Measurements from ENCODE around the gene TMEM132A. TPM values are rescaled to one million over a fixed set of nuclear protein-coding genes. Genes with fewer than 3 reads are reported as not detected.

The TMEM132A gene
- total and polyA plus RNA-seq, 9 of the 15 experiments (the other 6 are each of a cell fraction or from before 2014, with no cell fraction given), result 0.04 to 1.1 (median 0.18) TPM; not detected in 4

DNA sequence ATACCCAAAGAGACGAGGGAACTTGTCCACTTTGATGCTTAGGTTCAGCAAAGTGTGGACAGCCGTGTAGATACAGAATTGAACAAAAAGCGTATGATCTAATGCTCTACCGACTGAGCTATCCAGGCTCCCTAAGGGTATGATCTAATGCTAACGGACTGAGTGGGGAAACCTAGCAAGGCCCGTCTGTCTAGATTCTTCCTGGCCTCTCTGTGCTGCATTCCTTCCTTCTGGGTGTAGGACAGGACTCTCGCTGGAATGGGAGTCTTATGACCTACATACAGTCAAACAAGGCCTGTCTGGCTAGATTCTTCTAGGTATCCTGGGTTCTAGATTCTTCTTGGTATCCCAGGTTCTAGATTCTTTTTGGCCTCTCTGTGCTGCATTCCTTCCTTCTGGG lies 36.1 kb downstream of the TMEM132A start:
- Histone ChIP-seq H3K27ac (ENCODE audit: extremely low read depth, low read depth, low read length) (no peak overlapping the region), H3K36me3 (ENCODE audit: control insufficient read depth, insufficient read depth, low read length) (no peaks in the 10 kb centered on the region), H3K27me3 (ENCODE audit: control insufficient read depth in 2 of 2, insufficient read depth in 2 of 2, low read length in 2 of 2) (peaks cover 24 to 42% of the 10 kb centered on the region in 2 experiments), H3K79me2 (ENCODE audit: control insufficient read depth, insufficient read depth, low read length) (no peaks in the 10 kb centered on the region), H3K9me3 (replicated peaks; ENCODE audit: control insufficient read depth, insufficient read depth, low read depth, low read length) (no peaks in the 10 kb centered on the region), H3K9ac (ENCODE audit: insufficient read depth in 1 of 2, low read depth in 2 of 2, low read length in 2 of 2) (no peak overlapping the region), H4K20me1 (replicated peaks; ENCODE audit: control insufficient read depth, insufficient read depth, low read length) (0 out of 2 replicates have a peak, but pooled peaks cover 3% of the 10 kb centered on the region), H3K9me1 (ENCODE audit: control insufficient read depth, insufficient read depth, low read length) (no peaks in the 10 kb centered on the region), H3K4me3 (no peak overlapping the region), H3K4me1 (replicated peaks in 1 of 2; ENCODE audit: control insufficient read depth in 2 of 2, insufficient read depth in 2 of 2, low read length in 2 of 2) (no peaks in the 10 kb centered on the region), H3K4me2 (ENCODE audit: insufficient read depth, low read length) (no peak overlapping the region), H2AFZ (ENCODE audit: low read depth, low read length) (no peak overlapping the region)
- ATAC-seq (no peak), DNase-seq (ENCODE audit: extremely low read depth in 1 of 4, low spot score in 3 of 4) (no peak), FAIRE-seq (no peak)
- whole genome bisulfite sequencing (ENCODE audit: insufficient coverage, low coverage, missing lambda C conversion rate), result 3% methylated on average over 7 of the region's 7 CpGs
- CTCF ChIA-PET (ENCODE audit: low intra/inter-chr PET ratio), result no interaction called here
- BruUV-seq (replicated peaks), result no TSS peak
- POLR2A ChIA-PET, result no interaction called here
- in situ Hi-C loops (cut with MboI) (no loop called here), intact Hi-C loops (cut with micrococcal nuclease) (no loop called here)
- no peak for TF ChIP-seq POU5F1 (IDR thresholded peaks at IDR 0.05; ENCODE audit: borderline replicate concordance, low read depth, low read length, partially characterized antibody)
- TF ChIP-seq ZNF324 (CRISPR knock-in tag; IDR thresholded peaks at IDR 0.05), result no peak
- TF ChIP-seq SRSF3 (IDR thresholded peaks at IDR 0.05; ENCODE audit: insufficient read depth, low read length), result no peak
- no peak for TF ChIP-seq RBM22 (IDR thresholded peaks at IDR 0.05; ENCODE audit: low read depth, low read length, poor library complexity, severe bottlenecking)
- TF ChIP-seq CBX5 (IDR thresholded peaks at IDR 0.05; ENCODE audit: borderline replicate concordance, low read depth), result no peak
- TF ChIP-seq, protein P1, sequence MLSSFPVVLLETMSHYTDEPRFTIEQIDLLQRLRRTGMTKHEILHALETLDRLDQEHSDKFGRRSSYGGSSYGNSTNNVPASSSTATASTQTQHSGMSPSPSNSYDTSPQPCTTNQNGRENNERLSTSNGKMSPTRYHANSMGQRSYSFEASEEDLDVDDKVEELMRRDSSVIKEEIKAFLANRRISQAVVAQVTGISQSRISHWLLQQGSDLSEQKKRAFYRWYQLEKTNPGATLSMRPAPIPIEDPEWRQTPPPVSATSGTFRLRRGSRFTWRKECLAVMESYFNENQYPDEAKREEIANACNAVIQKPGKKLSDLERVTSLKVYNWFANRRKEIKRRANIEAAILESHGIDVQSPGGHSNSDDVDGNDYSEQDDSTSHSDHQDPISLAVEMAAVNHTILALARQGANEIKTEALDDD (IDR thresholded peaks at IDR 0.05), result no peak
- TF ChIP-seq, protein P2, sequence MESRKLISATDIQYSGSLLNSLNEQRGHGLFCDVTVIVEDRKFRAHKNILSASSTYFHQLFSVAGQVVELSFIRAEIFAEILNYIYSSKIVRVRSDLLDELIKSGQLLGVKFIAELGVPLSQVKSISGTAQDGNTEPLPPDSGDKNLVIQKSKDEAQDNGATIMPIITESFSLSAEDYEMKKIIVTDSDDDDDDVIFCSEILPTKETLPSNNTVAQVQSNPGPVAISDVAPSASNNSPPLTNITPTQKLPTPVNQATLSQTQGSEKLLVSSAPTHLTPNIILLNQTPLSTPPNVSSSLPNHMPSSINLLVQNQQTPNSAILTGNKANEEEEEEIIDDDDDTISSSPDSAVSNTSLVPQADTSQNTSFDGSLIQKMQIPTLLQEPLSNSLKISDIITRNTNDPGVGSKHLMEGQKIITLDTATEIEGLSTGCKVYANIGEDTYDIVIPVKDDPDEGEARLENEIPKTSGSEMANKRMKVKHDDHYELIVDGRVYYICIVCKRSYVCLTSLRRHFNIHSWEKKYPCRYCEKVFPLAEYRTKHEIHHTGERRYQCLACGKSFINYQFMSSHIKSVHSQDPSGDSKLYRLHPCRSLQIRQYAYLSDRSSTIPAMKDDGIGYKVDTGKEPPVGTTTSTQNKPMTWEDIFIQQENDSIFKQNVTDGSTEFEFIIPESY (CRISPR knock-in tag; IDR thresholded peaks at IDR 0.05), result no peak
- TF ChIP-seq BRCA1 (IDR thresholded peaks at IDR 0.05), result no peak
- no peak for TF ChIP-seq BRCA1 (CRISPR knock-in tag; IDR thresholded peaks at IDR 0.05)
- TF ChIP-seq, protein P3, sequence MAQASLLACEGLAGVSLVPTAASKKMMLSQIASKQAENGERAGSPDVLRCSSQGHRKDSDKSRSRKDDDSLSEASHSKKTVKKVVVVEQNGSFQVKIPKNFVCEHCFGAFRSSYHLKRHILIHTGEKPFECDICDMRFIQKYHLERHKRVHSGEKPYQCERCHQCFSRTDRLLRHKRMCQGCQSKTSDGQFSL (CRISPR knock-in tag; IDR thresholded peaks at IDR 0.05), result no peak
- TF ChIP-seq, protein P3 (tag; IDR thresholded peaks at IDR 0.05), result no peak
- no peak for TF ChIP-seq MCM3 (IDR thresholded peaks at IDR 0.05)
- no peak for TF ChIP-seq HEY1 (CRISPR knock-in tag; IDR thresholded peaks at IDR 0.05; ENCODE audit: borderline replicate concordance)
- TF ChIP-seq BRD9 (IDR thresholded peaks at IDR 0.05; ENCODE audit: low read depth, partially characterized antibody), result no peak
- TF ChIP-seq, protein P4, sequence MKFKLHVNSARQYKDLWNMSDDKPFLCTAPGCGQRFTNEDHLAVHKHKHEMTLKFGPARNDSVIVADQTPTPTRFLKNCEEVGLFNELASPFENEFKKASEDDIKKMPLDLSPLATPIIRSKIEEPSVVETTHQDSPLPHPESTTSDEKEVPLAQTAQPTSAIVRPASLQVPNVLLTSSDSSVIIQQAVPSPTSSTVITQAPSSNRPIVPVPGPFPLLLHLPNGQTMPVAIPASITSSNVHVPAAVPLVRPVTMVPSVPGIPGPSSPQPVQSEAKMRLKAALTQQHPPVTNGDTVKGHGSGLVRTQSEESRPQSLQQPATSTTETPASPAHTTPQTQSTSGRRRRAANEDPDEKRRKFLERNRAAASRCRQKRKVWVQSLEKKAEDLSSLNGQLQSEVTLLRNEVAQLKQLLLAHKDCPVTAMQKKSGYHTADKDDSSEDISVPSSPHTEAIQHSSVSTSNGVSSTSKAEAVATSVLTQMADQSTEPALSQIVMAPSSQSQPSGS (CRISPR knock-in tag; IDR thresholded peaks at IDR 0.05), result no peak
